Endothelial cell of umbilical vein (primary cell): ENCODE results near the gene ADGRD1. TPM values are rescaled to one million over a fixed set of nuclear protein-coding genes. Genes with fewer than 3 reads are reported as not detected.

ENCODE experiments used
- BruUV-seq: library from RNA; stranded (reverse); fragments of 400-500 nt; replicated peaks from 2 replicates; lab custom pipeline; 2021; lab: Mats Ljungman, UMichigan
- CTCF ChIA-PET: fragments of 300-600, 350-600 bp; sonication (Branson Sonifier 250); formaldehyde crosslinking; loops from one replicate; lab custom pipeline; 2021; ENCODE audit warnings: antibody characterized with exemption, inconsistent platforms; lab: Charles Lee
- POLR2A ChIA-PET: fragments of 300-600, 350-600 bp; sonication (Branson Sonifier 250); formaldehyde crosslinking; loops from one replicate; lab custom pipeline; 2021; ENCODE audit warnings: antibody characterized with exemption, inconsistent platforms; lab: Charles Lee
- DNase-seq: peaks from one replicate; pipeline ENCODE4 v3.0.0-alpha.2; 2011; ENCODE audit warnings: low read depth, low spot score
- FAIRE-seq: peaks from 2 replicates; lab custom pipeline; 2011; peaks lifted over from hg19 to GRCh38; lab: Jason Lieb, UNC
- H2AFZ ChIP-seq: 2 replicates; pipeline ENCODE4 v1.6.0; 2012; ENCODE audit warnings: low read depth, low read length, control low read depth, inconsistent platforms
- H3K27ac ChIP-seq: 2 replicates; pipeline ENCODE4 v1.5.1; 2011; ENCODE audit warnings: low read depth, mild to moderate bottlenecking, control low read depth, low read length, moderate library complexity; ENCODE audit not compliant: insufficient read depth
- H3K27me3 ChIP-seq, 2 experiments: 2 replicates each; pipeline versions ENCODE4 v1.6.0 to v1.6.1; 2011; ENCODE audit warnings: low read length in 2 of 2, mixed read lengths in 1 of 2; ENCODE audit not compliant: control insufficient read depth in 2 of 2, insufficient read depth in 2 of 2
- H3K36me3 ChIP-seq, 2 experiments: 2 replicates in 1 of 2; 3 replicates in 1 of 2; pipeline ENCODE4 v1.5.1; 2011; ENCODE audit warnings: low read length in 2 of 2, mild to moderate bottlenecking in 1 of 2, moderate library complexity in 1 of 2; ENCODE audit not compliant: control insufficient read depth in 2 of 2, insufficient read depth in 2 of 2; ENCODE audit errors: extremely low read depth in 1 of 2
- H3K4me1 ChIP-seq: 3 replicates; pipeline ENCODE4 v1.5.1; 2011; ENCODE audit warnings: mild to moderate bottlenecking, low read length; ENCODE audit not compliant: control insufficient read depth, insufficient read depth; ENCODE audit errors: extremely low read depth
- H3K4me2 ChIP-seq: 2 replicates; pipeline ENCODE4 v1.6.1; 2011; ENCODE audit warnings: low read length, control low read depth, mixed read lengths; ENCODE audit not compliant: insufficient read depth
- H3K4me3 ChIP-seq, 3 experiments: fragments of 200-600 bp in 1 of 3; sonication (generic), shearing (Covaris generic) in 1 of 3; replicated peaks in 1 of 3; 2 replicates each; pipeline ENCODE4 v1.5.1; 2011 to 2016; ENCODE audit warnings: control low read depth in 3 of 3, low read length in 3 of 3, mild to moderate bottlenecking in 2 of 3, inconsistent platforms in 1 of 3, low read depth in 1 of 3, moderate library complexity in 1 of 3; ENCODE audit not compliant: insufficient read depth in 1 of 3
- H3K79me2 ChIP-seq: 2 replicates; pipeline ENCODE4 v1.6.0; 2012; ENCODE audit warnings: low read length, inconsistent platforms; ENCODE audit not compliant: control insufficient read depth, insufficient read depth
- H3K9ac ChIP-seq: replicated peaks from 2 replicates; pipeline ENCODE3; 2011; ENCODE audit warnings: low read length, control low read depth; ENCODE audit not compliant: insufficient read depth; ENCODE audit errors: extremely low read depth
- H3K9me1 ChIP-seq: replicated peaks from 3 replicates; pipeline ENCODE4 v1.6.0; 2011; ENCODE audit warnings: mild to moderate bottlenecking, low read length; ENCODE audit not compliant: control insufficient read depth, insufficient read depth; ENCODE audit errors: extremely low read depth
- H3K9me3 ChIP-seq: replicated peaks from 2 replicates; pipeline ENCODE4 v1.5.1; 2012; ENCODE audit warnings: low read length, inconsistent platforms; ENCODE audit not compliant: control insufficient read depth, insufficient read depth
- H4K20me1 ChIP-seq: replicated peaks from 2 replicates; pipeline ENCODE3; 2011; ENCODE audit warnings: mild to moderate bottlenecking, low read length; ENCODE audit not compliant: control insufficient read depth, insufficient read depth; ENCODE audit errors: extremely low read depth
- EZH2 ChIP-seq: IDR thresholded peaks from 2 replicates; pipeline ENCODE4 v1.6.1; 2012; ENCODE audit warnings: borderline replicate concordance, low read depth, mild to moderate bottlenecking, moderate library complexity, low read length, inconsistent platforms; ENCODE audit not compliant: severe bottlenecking
- FOS ChIP-seq: IDR thresholded peaks from 2 replicates; pipeline ENCODE4 v1.6.1; 2011; ENCODE audit warnings: mild to moderate bottlenecking, low read length, moderate library complexity, borderline replicate concordance; ENCODE audit not compliant: insufficient read depth
- GATA2 ChIP-seq: IDR thresholded peaks from 2 replicates; pipeline ENCODE4 v1.7.0; 2011; ENCODE audit warnings: low read depth, mild to moderate bottlenecking, moderate library complexity, mixed read lengths, low read length; ENCODE audit not compliant: insufficient read length, insufficient read depth
- JUN ChIP-seq: IDR thresholded peaks from 2 replicates; pipeline ENCODE4 v1.6.1; 2011; ENCODE audit warnings: borderline replicate concordance, low read depth; ENCODE audit not compliant: insufficient read length, insufficient read depth
- MYC ChIP-seq: IDR thresholded peaks from one replicate; pipeline ENCODE4 v1.6.1; 2011; ENCODE audit warnings: mild to moderate bottlenecking, low read depth, low read length
- POLR2A ChIP-seq: IDR thresholded peaks from 2 replicates; pipeline ENCODE4 v1.6.1; 2012; ENCODE audit warnings: low read depth, mild to moderate bottlenecking, control low read depth, low read length
- POLR2AphosphoS5 ChIP-seq: IDR thresholded peaks from 2 replicates; pipeline ENCODE4 v1.6.1; 2012; ENCODE audit warnings: low read depth, mild to moderate bottlenecking, control low read depth, low read length, moderate library complexity; ENCODE audit not compliant: insufficient read depth
- dilution Hi-C: fragments of 300-500 bp; cut with MboI; formaldehyde crosslinking; loops from one replicate; pipeline ENCODE4 v1.15.0; 2019; ENCODE audit warnings: low sequenced_read_pairs; ENCODE audit not compliant: extremely low pct_ligation_motif_present
- intact Hi-C: fragments of 100-400 bp; cut with micrococcal nuclease; formaldehyde crosslinking; loops from one replicate; pipeline ENCODE4 v1.10.0; 2022
- polyA plus RNA-seq, 4 experiments: library from polyadenylated mRNA; depleted of rRNA in 3 of 4; stranded (reverse) in 3 of 4; unstranded in 1 of 4; fragments of >200 nt; gene quantifications; 2 replicates each; pipeline versions ENCODE4 v1.2.1 to v1.2.3, GENCODE V29; 2011 to 2012; ENCODE audit warnings: missing spikeins in 1 of 4
- total RNA-seq: library from RNA; stranded (reverse); gene quantifications from 2 replicates; pipeline ENCODE4 v1.2.3, GENCODE V29; 2021
- TF ChIP-seq, protein P1 (sequence below): IDR thresholded peaks from 2 replicates; pipeline ENCODE4 v1.6.1; 2011; ENCODE audit not compliant: insufficient read depth, insufficient read length
- TF ChIP-seq, protein P2 (sequence below), 2 donors: IDR thresholded peaks; 1 replicate in 1 of 2; 2 replicates in 1 of 2; pipeline ENCODE4 v1.5.1; 2011; ENCODE audit warnings: low read length in 2 of 2, mild to moderate bottlenecking in 2 of 2, moderate library complexity in 2 of 2, control low read depth in 1 of 2, inconsistent platforms in 1 of 2, low read depth in 1 of 2; ENCODE audit not compliant: insufficient read depth in 1 of 2; ENCODE audit errors: extremely low read depth in 1 of 2

Gene ADGRD1
- total and polyA plus RNA-seq, 2 donors (not counting 3 experiments of a cell fraction or from before 2014, with no cell fraction given): 0.07 TPM; not detected in 1

DNA sequence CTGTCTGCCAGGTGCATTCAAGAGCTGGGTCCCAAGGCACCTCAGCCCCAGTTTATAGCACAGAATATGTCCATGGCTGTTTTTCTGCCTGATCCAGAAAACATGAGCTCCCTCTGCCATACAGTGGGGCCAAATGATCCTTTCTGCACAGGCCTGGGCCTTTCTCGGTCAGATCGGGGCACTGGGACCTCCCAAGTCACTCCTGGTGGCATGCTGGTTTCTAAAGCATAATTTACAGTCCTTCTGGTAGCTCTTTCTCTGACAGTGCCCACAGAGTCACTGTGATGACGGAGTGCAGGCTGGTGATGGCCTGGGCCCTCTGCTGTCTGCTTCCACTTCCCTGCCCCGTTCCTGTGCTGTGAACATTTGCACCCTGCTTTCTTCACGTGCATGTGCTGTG lies 99.2 kb downstream of the ADGRD1 start:
- no peak overlapping the region for H3K4me3 ChIP-seq
- no peaks in the 10 kb centered on the region for H3K9me3 ChIP-seq
- DNase-seq (no peak), FAIRE-seq (no peak)
- ChIA-PET CTCF (no interaction called here), POLR2A (no interaction called here)
- H3K4me2 ChIP-seq: no peak overlapping the region
- no peaks in the 10 kb centered on the region for H4K20me1 ChIP-seq
- no TSS peak for BruUV-seq
- no peaks in the 10 kb centered on the region for H3K9me1 ChIP-seq
- intact Hi-C loops (no loop called here), dilution Hi-C loops (no loop called here)
- H3K27me3 ChIP-seq: no peaks in the 10 kb centered on the region
- H3K79me2 ChIP-seq: no peaks in the 10 kb centered on the region
- H2AFZ ChIP-seq: no peak overlapping the region
- H3K9ac ChIP-seq: no peak overlapping the region
- no peak overlapping the region for H3K27ac ChIP-seq
- no peaks in the 10 kb centered on the region for H3K4me1 ChIP-seq
- TF ChIP-seq FOS (no peak), EZH2 (no peak), JUN (no peak), MYC (no peak), POLR2AphosphoS5 (no peak), GATA2 (no peak), POLR2A (no peak)
- TF ChIP-seq, protein P1, sequence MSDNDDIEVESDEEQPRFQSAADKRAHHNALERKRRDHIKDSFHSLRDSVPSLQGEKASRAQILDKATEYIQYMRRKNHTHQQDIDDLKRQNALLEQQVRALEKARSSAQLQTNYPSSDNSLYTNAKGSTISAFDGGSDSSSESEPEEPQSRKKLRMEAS: no peak
- TF ChIP-seq, protein P2, sequence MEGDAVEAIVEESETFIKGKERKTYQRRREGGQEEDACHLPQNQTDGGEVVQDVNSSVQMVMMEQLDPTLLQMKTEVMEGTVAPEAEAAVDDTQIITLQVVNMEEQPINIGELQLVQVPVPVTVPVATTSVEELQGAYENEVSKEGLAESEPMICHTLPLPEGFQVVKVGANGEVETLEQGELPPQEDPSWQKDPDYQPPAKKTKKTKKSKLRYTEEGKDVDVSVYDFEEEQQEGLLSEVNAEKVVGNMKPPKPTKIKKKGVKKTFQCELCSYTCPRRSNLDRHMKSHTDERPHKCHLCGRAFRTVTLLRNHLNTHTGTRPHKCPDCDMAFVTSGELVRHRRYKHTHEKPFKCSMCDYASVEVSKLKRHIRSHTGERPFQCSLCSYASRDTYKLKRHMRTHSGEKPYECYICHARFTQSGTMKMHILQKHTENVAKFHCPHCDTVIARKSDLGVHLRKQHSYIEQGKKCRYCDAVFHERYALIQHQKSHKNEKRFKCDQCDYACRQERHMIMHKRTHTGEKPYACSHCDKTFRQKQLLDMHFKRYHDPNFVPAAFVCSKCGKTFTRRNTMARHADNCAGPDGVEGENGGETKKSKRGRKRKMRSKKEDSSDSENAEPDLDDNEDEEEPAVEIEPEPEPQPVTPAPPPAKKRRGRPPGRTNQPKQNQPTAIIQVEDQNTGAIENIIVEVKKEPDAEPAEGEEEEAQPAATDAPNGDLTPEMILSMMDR (IDR thresholded peaks at IDR 0.05; ENCODE audit: extremely low read depth in 1 of 2, insufficient read depth in 1 of 2, low read depth in 1 of 2, low read length in 2 of 2): no peak
- H3K36me3 ChIP-seq: no peaks in the 10 kb centered on the region
